Esophagus (tissue), 2 donors: ENCODE measurements around the gene DUSP2. TPM values are rescaled to one million over a fixed set of nuclear protein-coding genes. Genes with fewer than 3 reads are reported as not detected.

ENCODE experiments used
- H3K27ac ChIP-seq, 2 donors: one replicate each; pipeline ENCODE4 v1.5.1; 2013; ENCODE audit warnings: low read depth in 2 of 2, mild to moderate bottlenecking in 2 of 2, inconsistent platforms in 1 of 2, low read length in 1 of 2, moderate library complexity in 1 of 2
- H3K27me3 ChIP-seq, 2 donors: one replicate each; pipeline ENCODE4 v1.6.1; 2013; ENCODE audit warnings: low read length in 2 of 2, control low read depth in 1 of 2, mild to moderate bottlenecking in 1 of 2; ENCODE audit not compliant: insufficient read depth in 2 of 2, control insufficient read depth in 1 of 2
- H3K36me3 ChIP-seq, 2 donors: one replicate each; pipeline ENCODE4 v1.6.1; 2013; ENCODE audit warnings: low read length in 1 of 2; ENCODE audit not compliant: control insufficient read depth in 2 of 2, insufficient read depth in 2 of 2
- H3K4me1 ChIP-seq, 2 donors: one replicate each; pipeline ENCODE4 v1.6.1; 2013; ENCODE audit warnings: low read length in 1 of 2; ENCODE audit not compliant: control insufficient read depth in 2 of 2, insufficient read depth in 2 of 2
- H3K4me3 ChIP-seq, 2 donors: one replicate each; pipeline ENCODE4 v1.5.1; 2013; ENCODE audit warnings: low read length in 2 of 2, mild to moderate bottlenecking in 2 of 2, low read depth in 1 of 2, moderate library complexity in 1 of 2
- H3K9me3 ChIP-seq, 2 donors: one replicate each; pipeline ENCODE4 v1.6.1; 2013; ENCODE audit warnings: mild to moderate bottlenecking in 2 of 2, low read depth in 1 of 2, low read length in 1 of 2, moderate library complexity in 1 of 2; ENCODE audit not compliant: control insufficient read depth in 2 of 2, insufficient read depth in 1 of 2
- WGBS, 2 donors: extraction: QIAGEN DNeasy Blood & Tissue Kit; methylation state at CpG; one replicate each; pipeline ENCODE4 v1.1.7; 2013; 5-methylcytosine and 5-hydroxymethylcytosine counted together
- polyA plus RNA-seq, 2 donors: library from polyadenylated mRNA; stranded (reverse); fragments of 200-250 nt; gene quantifications; one replicate each; pipeline ENCODE4 v1.2.3, GENCODE V29; 2013
- donor health status: healthy with polysubstance abuse.
- donor health status: Bipolar disorder and iron deficiency.

The DUSP2 gene
- polyA plus RNA-seq, 2 donors: 2.8 to 3.2 TPM

- H3K4me3 ChIP-seq: no peak overlapping the region
- no peak overlapping the region for H3K27ac ChIP-seq
- H3K36me3 ChIP-seq: no peaks in the 10 kb centered on the region
- peaks cover 2 to 3% of the 10 kb centered on the region in 2 donors for H3K4me1 ChIP-seq
- no peaks in the 10 kb centered on the region for H3K27me3 ChIP-seq
- WGBS, 2 donors: 87 to 93% methylated on average over 3 of the region's 3 CpGs
- H3K9me3 ChIP-seq: peaks cover 12% of the 10 kb centered on the region in 2 donors
Observed at GRCh38 chr2:96105152-96105915, 39.9 kb downstream of the DUSP2 start.

DNA sequence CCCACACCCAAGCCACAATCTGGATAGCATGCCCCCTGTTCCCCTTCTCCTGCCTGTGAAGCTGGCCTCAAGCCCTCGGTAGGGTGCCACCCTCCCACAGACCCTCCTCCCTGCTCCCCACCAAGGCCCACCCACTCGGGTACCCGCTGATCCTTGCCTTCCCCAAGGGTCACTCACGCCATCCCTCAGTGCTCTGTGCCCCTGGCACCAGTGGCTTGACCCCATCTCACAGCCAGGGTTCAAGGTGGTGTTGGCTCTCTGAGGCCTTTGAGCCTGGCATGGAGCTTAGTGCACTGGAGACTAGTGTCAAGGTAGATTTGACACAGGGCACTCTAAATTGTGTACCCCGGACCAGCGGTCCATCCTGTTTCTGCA, 40.8 kb downstream of the DUSP2 start:
- H3K4me1 ChIP-seq: peaks cover 2 to 3% of the 10 kb centered on the region in 2 donors
- 86 to 93% methylated on average over 6 of the region's 6 CpGs for WGBS, 2 donors

GRCh38 chr2:96103761-96104486, 41.3 kb downstream of the DUSP2 start:
- H3K27ac ChIP-seq: no peak overlapping the region
- 47 to 55% methylated on average over 5 to 6 of the region's 6 CpGs for WGBS, 2 donors

More for the DNA sequence above, 40.8 kb downstream of the DUSP2 start:
- Histone ChIP-seq H3K27ac (no peak overlapping the region), H3K9me3 (peaks cover 12% of the 10 kb centered on the region in 2 donors), H3K27me3 (no peaks in the 10 kb centered on the region), H3K36me3 (no peaks in the 10 kb centered on the region), H3K4me3 (no peak overlapping the region)

DNA sequence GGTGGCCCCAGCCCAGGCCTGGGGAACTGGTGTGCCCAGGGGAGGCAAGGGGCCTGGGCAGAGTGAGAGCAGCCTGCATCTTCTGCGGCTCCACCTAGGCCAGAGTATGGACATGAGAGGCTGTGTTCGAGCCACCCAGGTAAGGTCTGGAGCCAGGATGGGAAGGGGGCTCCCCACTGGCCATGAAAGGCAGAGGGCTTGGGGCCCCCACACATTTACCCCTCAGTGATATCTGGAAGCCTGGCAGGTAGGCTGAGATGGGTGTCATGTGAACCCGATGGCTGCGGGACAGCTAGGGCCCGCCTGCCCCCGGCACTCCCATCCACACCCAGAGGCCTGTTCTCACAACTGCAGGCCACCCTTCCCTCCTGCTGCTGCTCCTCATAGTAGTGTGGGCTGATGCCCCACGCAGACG, 42.0 kb downstream of the DUSP2 start:
- 76 to 85% methylated on average over 8 of the region's 8 CpGs for WGBS, 2 donors
- Histone ChIP-seq H3K9me3 (peaks cover 12% of the 10 kb centered on the region in 2 donors), H3K4me1 (peaks cover 0 to 3% of the 10 kb centered on the region in 2 donors), H3K36me3 (no peaks in the 10 kb centered on the region), H3K27me3 (no peaks in the 10 kb centered on the region), H3K27ac (no peak overlapping the region), H3K4me3 (no peak overlapping the region)

More at GRCh38 chr2:96103761-96104486, 41.3 kb downstream of the DUSP2 start:
- Histone ChIP-seq H3K4me3 (no peak overlapping the region), H3K27me3 (no peaks in the 10 kb centered on the region), H3K36me3 (no peaks in the 10 kb centered on the region), H3K4me1 (peaks cover 2 to 3% of the 10 kb centered on the region in 2 donors), H3K9me3 (peaks cover 12% of the 10 kb centered on the region in 2 donors)

DNA sequence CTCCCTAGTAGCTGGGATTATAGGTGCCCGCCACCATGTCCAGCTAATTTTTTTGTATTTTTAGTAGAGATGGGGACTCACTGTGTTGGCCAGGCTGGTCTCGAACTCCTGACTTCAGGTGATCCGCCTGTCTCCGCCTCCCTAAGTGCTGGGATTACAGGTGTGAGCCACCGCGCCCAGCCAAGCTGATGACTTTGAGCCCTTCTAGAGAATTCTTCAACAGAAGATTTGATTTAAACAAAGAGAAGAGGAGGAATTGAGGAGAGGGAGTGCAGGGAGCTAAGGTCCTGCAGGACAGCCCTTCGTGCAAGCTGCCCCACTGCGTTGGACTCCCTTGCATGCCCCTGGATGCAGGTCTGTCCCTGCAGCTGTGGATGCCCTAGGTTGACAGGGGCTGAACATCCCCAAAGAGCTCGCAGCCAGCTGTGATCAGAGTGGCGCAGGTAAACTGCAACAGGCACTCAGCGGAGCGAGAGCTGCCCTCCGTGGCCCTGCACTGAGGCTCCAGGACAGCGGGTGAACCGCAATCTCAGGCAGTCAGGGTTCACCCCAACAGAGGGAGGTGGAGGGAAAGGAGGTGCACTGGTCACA, 42.5 kb downstream of the DUSP2 start:
- Histone ChIP-seq H3K27me3 (no peaks in the 10 kb centered on the region), H3K9me3 (peaks cover 12% of the 10 kb centered on the region in 2 donors)

GRCh38 chr2:96100893-96101304, 44.3 kb downstream of the DUSP2 start:
- 84 to 88% methylated on average over 3 of the region's 3 CpGs for WGBS, 2 donors
- Histone ChIP-seq H3K27me3 (no peaks in the 10 kb centered on the region), H3K36me3 (no peaks in the 10 kb centered on the region), H3K9me3 (peaks cover 12% of the 10 kb centered on the region in 2 donors), H3K4me3 (no peak overlapping the region), H3K4me1 (peaks cover 0 to 4% of the 10 kb centered on the region in 2 donors), H3K27ac (no peak overlapping the region)

More for the DNA sequence above, 42.5 kb downstream of the DUSP2 start:
- H3K36me3 ChIP-seq: no peaks in the 10 kb centered on the region
- H3K4me3 ChIP-seq: no peak overlapping the region
- WGBS, 2 donors: 95% methylated on average over 15 of the region's 15 CpGs
- no peak overlapping the region for H3K27ac ChIP-seq
- peaks cover 0 to 4% of the 10 kb centered on the region in 2 donors for H3K4me1 ChIP-seq

GRCh38 chr2:96099861-96100798, 45.1 kb downstream of the DUSP2 start:
- H3K27me3 ChIP-seq: no peaks in the 10 kb centered on the region
- no peak overlapping the region for H3K27ac ChIP-seq
- 70 to 75% methylated on average over 12 of the region's 12 CpGs for WGBS, 2 donors
- H3K36me3 ChIP-seq: no peaks in the 10 kb centered on the region
- H3K4me3 ChIP-seq: no peak overlapping the region
- H3K4me1 ChIP-seq: peaks cover 0 to 4% of the 10 kb centered on the region in 2 donors
- peaks cover 4 to 7% of the 10 kb centered on the region in 2 donors for H3K9me3 ChIP-seq

DNA sequence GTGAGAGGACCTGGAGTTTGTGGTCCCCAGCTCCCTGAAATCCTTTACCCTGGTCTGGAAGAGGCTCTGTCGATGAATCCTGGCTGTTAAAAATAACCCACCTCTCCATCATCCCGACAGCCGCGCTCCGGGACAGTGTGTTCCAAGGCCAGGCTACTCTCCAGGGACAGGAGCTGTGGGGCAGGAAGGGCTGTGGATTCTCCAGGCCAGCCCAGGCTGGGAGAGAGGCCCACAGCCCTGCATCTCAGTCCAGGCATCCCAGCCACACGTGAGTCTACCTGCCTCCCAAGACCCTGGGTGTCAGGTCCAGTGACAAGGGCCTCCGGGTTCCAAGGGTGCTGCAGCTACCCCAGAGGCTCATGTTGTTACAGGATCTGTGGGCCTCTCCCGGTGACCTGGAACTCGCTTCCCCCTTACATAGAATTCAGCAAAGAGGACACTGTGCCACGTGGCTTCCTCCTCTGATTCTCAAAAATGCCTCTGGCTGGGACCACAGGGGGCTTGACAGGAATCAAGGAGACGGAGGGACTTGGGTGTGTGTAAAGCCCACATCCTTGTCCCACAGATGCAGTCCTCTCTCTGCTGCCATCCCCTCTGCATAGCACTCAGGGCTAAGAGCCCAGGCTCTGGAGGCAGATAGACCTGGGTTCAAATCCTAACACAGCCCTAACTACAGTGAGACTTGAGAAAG, 46.2 kb downstream of the DUSP2 start:
- H3K27ac ChIP-seq: peak overlapping the region in 1 of 2 donors; percentile 2
- 68 to 76% methylated on average over 11 of the region's 11 CpGs for WGBS, 2 donors

More for the DNA sequence above, 46.2 kb downstream of the DUSP2 start:
- H3K4me1 ChIP-seq: peaks cover 0 to 4% of the 10 kb centered on the region in 2 donors
- no peaks in the 10 kb centered on the region for H3K36me3 ChIP-seq
- no peaks in the 10 kb centered on the region for H3K27me3 ChIP-seq
- H3K4me3 ChIP-seq: no peak overlapping the region
- H3K9me3 ChIP-seq: no peaks in the 10 kb centered on the region
